Esophagus squamous epithelium (tissue), 5 donors: ENCODE results near the gene CFAP90. TPM values are rescaled to one million over a fixed set of nuclear protein-coding genes. Genes with fewer than 3 reads are reported as not detected.

Experiments used
- DNase-seq: peaks from one replicate; lab custom pipeline; 2025; lab: John Stamatoyannopoulos, UW
- H3K27ac ChIP-seq, 4 donors: fragments of 200-600 bp; sonication (generic); one replicate each; pipeline ENCODE4 v1.5.1; 2016 to 2019; ENCODE audit warnings: mild to moderate bottlenecking in 1 of 4
- H3K27me3 ChIP-seq, 4 donors: fragments of 200-600 bp; sonication (generic); 1 replicate in 3 of 4; 2 replicates in 1 of 4; pipeline versions ENCODE4 v1.5.1 to v1.6.0; 2017 to 2021; ENCODE audit warnings: antibody characterized with exemption in 1 of 4
- H3K36me3 ChIP-seq, 3 donors: fragments of 200-600 bp; sonication (generic); one replicate each; pipeline ENCODE4 v1.5.1; 2016 to 2019
- H3K4me1 ChIP-seq, 3 donors: fragments of 200-600 bp; sonication (generic); one replicate each; pipeline ENCODE4 v1.5.1; 2017 to 2019
- H3K4me3 ChIP-seq, 4 donors: fragments of 200-600 bp; sonication (generic); 1 replicate in 3 of 4; 2 replicates in 1 of 4; pipeline ENCODE4 v1.5.1; 2016 to 2019; ENCODE audit warnings: mild to moderate bottlenecking in 2 of 4, moderate library complexity in 1 of 4
- H3K9me3 ChIP-seq, 3 donors: fragments of 200-600 bp; sonication (generic); one replicate each; pipeline ENCODE4 v1.5.1; 2016 to 2019
- POLR2A ChIP-seq, 4 donors: fragments of 450-650 bp; IDR thresholded peaks; one replicate each; pipeline ENCODE4 v1.6.1; 2017; ENCODE audit warnings: antibody characterized with exemption in 4 of 4, mild to moderate bottlenecking in 4 of 4, moderate library complexity in 3 of 4
- WGBS, 2 donors: methylation state at CpG; one replicate each; pipeline ENCODE4 v1.1.5; 2018; 5-methylcytosine and 5-hydroxymethylcytosine counted together
- intact Hi-C: fragments of 100-400 bp; cut with DNase I; formaldehyde crosslinking; loops from one replicate; pipeline ENCODE4 v1.15.0; 2022
- total RNA-seq, 4 donors: library from RNA; depleted of rRNA; stranded (reverse); fragments of >200 nt; gene quantifications; one replicate each; pipeline ENCODE4 v1.1.0, GENCODE V29; 2016
- TF ChIP-seq, protein P1 (sequence below), 6 experiments: fragments of 450-650 bp in 4 of 6; fragments of 200-600 bp in 2 of 6; sonication (generic) in 2 of 6; IDR thresholded peaks; one replicate each; pipeline ENCODE4 v1.5.1; 2016 to 2019; ENCODE audit warnings: antibody characterized with exemption in 6 of 6, mild to moderate bottlenecking in 4 of 6, moderate library complexity in 4 of 6
- donor health status: DM: yes; HTN: yes; CAD: no.

CFAP90 gene
- total RNA-seq, 4 donors from 2014 or later: not detected

DNA sequence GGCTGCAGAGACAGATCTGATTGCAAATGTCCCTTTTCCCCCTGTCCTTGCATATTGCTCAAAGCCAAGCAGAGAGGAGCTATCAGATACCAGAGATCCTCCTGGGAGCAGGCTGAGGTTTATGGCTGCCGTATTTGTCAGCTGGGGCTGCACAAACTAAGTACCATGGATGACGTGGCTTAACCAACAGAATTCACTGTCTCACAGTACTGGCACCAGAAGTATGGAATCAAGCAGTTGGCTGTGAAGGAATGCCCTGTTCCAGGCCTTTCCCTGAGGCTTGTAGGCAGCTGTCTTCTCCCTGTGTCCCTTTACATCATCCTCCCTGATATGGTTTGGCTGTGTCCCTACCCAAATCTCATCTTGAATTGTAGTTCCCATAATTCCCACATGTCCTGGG lies 2.6 kb downstream of the CFAP90 start:
- WGBS, 2 donors: 80 to 81% methylated on average over 1 to 2 of the region's 2 CpGs
- Histone ChIP-seq H3K4me3 (no peak overlapping the region), H3K4me1 (peaks cover 9 to 27% (median 19%) of the 10 kb centered on the region in 3 donors), H3K27ac (no peak overlapping the region), H3K36me3 (no peaks in the 10 kb centered on the region), H3K9me3 (no peaks in the 10 kb centered on the region), H3K27me3 (peaks cover 0 to 61% (median 3%) of the 10 kb centered on the region in 4 donors)
- DNase-seq: no peak
- no peak for TF ChIP-seq POLR2A (IDR thresholded peaks at IDR 0.05)
- TF ChIP-seq, protein P1, sequence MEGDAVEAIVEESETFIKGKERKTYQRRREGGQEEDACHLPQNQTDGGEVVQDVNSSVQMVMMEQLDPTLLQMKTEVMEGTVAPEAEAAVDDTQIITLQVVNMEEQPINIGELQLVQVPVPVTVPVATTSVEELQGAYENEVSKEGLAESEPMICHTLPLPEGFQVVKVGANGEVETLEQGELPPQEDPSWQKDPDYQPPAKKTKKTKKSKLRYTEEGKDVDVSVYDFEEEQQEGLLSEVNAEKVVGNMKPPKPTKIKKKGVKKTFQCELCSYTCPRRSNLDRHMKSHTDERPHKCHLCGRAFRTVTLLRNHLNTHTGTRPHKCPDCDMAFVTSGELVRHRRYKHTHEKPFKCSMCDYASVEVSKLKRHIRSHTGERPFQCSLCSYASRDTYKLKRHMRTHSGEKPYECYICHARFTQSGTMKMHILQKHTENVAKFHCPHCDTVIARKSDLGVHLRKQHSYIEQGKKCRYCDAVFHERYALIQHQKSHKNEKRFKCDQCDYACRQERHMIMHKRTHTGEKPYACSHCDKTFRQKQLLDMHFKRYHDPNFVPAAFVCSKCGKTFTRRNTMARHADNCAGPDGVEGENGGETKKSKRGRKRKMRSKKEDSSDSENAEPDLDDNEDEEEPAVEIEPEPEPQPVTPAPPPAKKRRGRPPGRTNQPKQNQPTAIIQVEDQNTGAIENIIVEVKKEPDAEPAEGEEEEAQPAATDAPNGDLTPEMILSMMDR (IDR thresholded peaks at IDR 0.05): no peak
- intact Hi-C loops: no loop called here

DNA sequence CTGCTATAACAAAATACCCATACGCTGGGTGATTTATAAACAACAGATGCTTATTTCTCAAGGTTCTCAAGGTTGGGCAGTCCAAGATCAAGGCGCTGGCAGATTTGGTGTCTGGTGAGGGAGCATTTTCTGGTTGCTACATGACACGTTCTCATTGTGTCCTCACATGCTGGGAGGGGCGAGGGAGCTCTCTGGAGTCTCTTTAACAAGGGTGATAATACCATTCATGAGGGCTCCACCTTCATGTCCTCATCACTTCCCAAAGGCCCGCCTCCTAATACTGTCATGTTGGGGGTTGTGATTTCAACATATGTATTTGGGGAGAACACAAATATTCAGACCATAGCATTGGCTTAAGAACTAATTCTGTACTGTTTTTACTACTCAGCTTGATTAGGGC lies 4.6 kb downstream of the CFAP90 start:
- intact Hi-C loops: no loop called here
- H3K4me3 ChIP-seq: no peak overlapping the region
- peaks cover 0 to 60% (median 3%) of the 10 kb centered on the region in 4 donors for H3K27me3 ChIP-seq
- no peaks in the 10 kb centered on the region for H3K9me3 ChIP-seq
- H3K4me1 ChIP-seq: peaks cover 9 to 19% (median 19%) of the 10 kb centered on the region in 3 donors
- TF ChIP-seq, protein P1 (IDR thresholded peaks at IDR 0.05): no peak
- no peak for TF ChIP-seq POLR2A (IDR thresholded peaks at IDR 0.05)
- H3K36me3 ChIP-seq: no peaks in the 10 kb centered on the region
- no peak overlapping the region for H3K27ac ChIP-seq
- WGBS, 2 donors: 80 to 88% methylated on average over 3 to 5 of the region's 5 CpGs
- DNase-seq: no peak

DNA sequence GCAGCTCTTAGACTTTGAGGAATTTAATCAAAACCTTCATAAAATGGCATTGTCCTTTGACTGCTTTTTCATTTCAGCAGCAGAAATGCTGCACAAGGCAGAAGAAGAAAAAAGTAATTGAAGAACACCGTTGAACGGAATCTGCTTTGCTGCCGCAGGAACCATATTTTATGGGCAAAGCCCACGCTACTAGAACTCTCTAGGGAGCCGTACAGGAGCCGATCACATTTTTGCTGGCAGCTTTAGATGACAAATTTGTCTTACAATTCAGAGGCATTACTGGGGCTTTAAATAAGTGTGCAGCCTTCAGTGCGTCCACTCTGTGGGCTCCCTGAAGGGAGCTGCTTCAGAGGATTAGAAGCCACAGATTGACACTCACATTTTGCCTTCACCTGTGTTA lies 5.4 kb downstream of the CFAP90 start:
- peaks cover 9 to 13% (median 12%) of the 10 kb centered on the region in 3 donors for H3K4me1 ChIP-seq
- TF ChIP-seq, protein P1 (IDR thresholded peaks at IDR 0.05): no peak
- no peak for TF ChIP-seq POLR2A (IDR thresholded peaks at IDR 0.05)
- H3K27ac ChIP-seq: no peak overlapping the region
- no peak for DNase-seq
- no peaks in the 10 kb centered on the region for H3K9me3 ChIP-seq
- WGBS, 2 donors: 83 to 90% methylated on average over 7 of the region's 7 CpGs
- intact Hi-C loops: no loop called here
- peaks cover 0 to 52% (median 3%) of the 10 kb centered on the region in 4 donors for H3K27me3 ChIP-seq
- H3K36me3 ChIP-seq: no peaks in the 10 kb centered on the region
- no peak overlapping the region for H3K4me3 ChIP-seq

DNA sequence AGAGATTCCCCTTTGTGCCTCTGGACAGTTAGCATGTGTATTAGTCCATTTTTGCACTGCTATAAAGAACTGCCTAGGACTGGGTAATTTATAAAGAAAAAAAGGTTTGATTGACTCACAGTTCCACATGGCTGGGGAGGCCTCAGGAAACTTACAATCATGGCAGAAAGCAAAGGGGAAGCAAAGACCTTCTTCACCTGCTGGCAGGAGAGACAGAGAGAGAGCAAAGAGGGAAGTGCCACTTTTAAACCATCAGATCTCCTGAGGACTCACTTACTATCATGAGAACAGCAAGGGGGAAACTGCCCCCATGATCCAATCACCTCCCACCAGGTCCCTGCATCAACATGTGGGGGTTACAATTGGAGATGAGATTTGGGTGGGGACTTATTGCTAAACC lies 6.0 kb downstream of the CFAP90 start:
- Histone ChIP-seq H3K36me3 (no peaks in the 10 kb centered on the region), H3K4me1 (peaks cover 5 to 6% (median 5%) of the 10 kb centered on the region in 3 donors), H3K9me3 (no peaks in the 10 kb centered on the region), H3K4me3 (no peak overlapping the region), H3K27ac (no peak overlapping the region), H3K27me3 (peaks cover 0 to 45% (median 3%) of the 10 kb centered on the region in 4 donors)
- intact Hi-C loops: no loop called here
- no peak for DNase-seq
- TF ChIP-seq POLR2A (IDR thresholded peaks at IDR 0.05): no peak
- TF ChIP-seq, protein P1 (IDR thresholded peaks at IDR 0.05): no peak

DNA sequence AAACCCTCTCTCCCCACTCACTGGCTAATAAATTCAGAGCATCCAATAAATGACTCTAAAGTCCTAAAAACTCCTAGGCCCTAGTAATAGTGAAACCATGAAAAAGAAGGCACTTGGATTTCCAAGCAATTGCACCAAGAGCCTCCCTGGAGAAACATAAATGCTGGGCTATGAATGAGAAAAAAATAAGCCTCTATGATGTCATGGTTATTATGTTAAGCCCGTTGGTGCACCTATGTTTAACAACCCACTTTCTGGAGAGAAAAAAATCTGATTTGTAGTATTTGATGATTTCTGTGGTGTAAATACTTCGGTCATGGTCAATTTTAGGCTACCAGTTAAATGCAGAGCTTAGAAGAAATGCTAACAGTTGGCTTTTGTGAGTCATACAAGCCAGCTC lies 8.4 kb downstream of the CFAP90 start:
- TF ChIP-seq POLR2A (IDR thresholded peaks at IDR 0.05): no peak
- TF ChIP-seq, protein P1 (IDR thresholded peaks at IDR 0.05): no peak
- H3K9me3 ChIP-seq: no peaks in the 10 kb centered on the region
- no peak overlapping the region for H3K4me3 ChIP-seq
- no peaks in the 10 kb centered on the region for H3K4me1 ChIP-seq
- H3K27me3 ChIP-seq: peaks cover 0 to 22% (median 0%) of the 10 kb centered on the region in 4 donors
- H3K27ac ChIP-seq: no peak overlapping the region
- no peak for DNase-seq
- 47 to 55% methylated on average over 2 of the region's 2 CpGs for WGBS, 2 donors
- no peaks in the 10 kb centered on the region for H3K36me3 ChIP-seq
- intact Hi-C loops: no loop called here
